Immature natural killer cell (primary cell): ENCODE results near the gene ARID1B. TPM values are rescaled to one million over a fixed set of nuclear protein-coding genes. Genes with fewer than 3 reads are reported as not detected.

Experiments used
- DNase-seq, 3 donors: peaks; one replicate each; pipeline ENCODE4 v3.0.0; 2022; ENCODE audit warnings: mixed read lengths in 1 of 3
- H3K27ac Mint-ChIP-seq, 6 donors: one replicate each; pipeline ENCODE4 v1.8.0; 2020; ENCODE audit warnings: mixed read lengths in 6 of 6, mild to moderate bottlenecking in 5 of 6, inconsistent platforms in 4 of 6, moderate library complexity in 3 of 6
- H3K27me3 Mint-ChIP-seq, 3 donors: one replicate each; pipeline ENCODE4 v1.8.0; 2020 to 2021; ENCODE audit warnings: low read depth in 3 of 3, mild to moderate bottlenecking in 3 of 3, mixed read lengths in 3 of 3, moderate library complexity in 3 of 3, inconsistent platforms in 1 of 3
- H3K36me3 Mint-ChIP-seq, 3 donors: one replicate each; pipeline ENCODE4 v1.8.0; 2020; ENCODE audit warnings: mixed read lengths in 3 of 3, inconsistent platforms in 2 of 3, mild to moderate bottlenecking in 2 of 3
- H3K4me1 Mint-ChIP-seq, 2 donors: one replicate each; pipeline ENCODE4 v1.8.0; 2020; ENCODE audit warnings: inconsistent platforms in 2 of 2, mild to moderate bottlenecking in 2 of 2, mixed read lengths in 2 of 2, moderate library complexity in 1 of 2
- H3K4me3 Mint-ChIP-seq, 5 donors: one replicate each; pipeline ENCODE4 v1.8.0; 2020; ENCODE audit warnings: mild to moderate bottlenecking in 5 of 5, mixed read lengths in 5 of 5, inconsistent platforms in 3 of 5, moderate library complexity in 3 of 5
- H3K9me3 Mint-ChIP-seq, 6 donors: one replicate each; pipeline ENCODE4 v1.8.0; 2020; ENCODE audit warnings: mild to moderate bottlenecking in 6 of 6, mixed read lengths in 6 of 6, inconsistent platforms in 4 of 6, moderate library complexity in 3 of 6
- polyA plus RNA-seq, 3 donors: library from polyadenylated mRNA; unstranded; fragments of 300-500 nt; fragmentation: Illumina TruSeq; gene quantifications; one replicate each; pipeline ENCODE4 v1.2.3, GENCODE V29; 2021

ARID1B gene
- polyA plus RNA-seq, 3 donors from 2014 or later: 7.6 to 18.1 (median 8.7) TPM

GRCh38 chr6:157235600-157236039 is 458.4 kb downstream of the ARID1B start:
- peak; percentile 38 to 48 (median 38) for DNase-seq
- peaks cover 35 to 41% (median 40%) of the 10 kb centered on the region in 3 donors for H3K27me3 Mint-ChIP-seq
- peak overlapping the region in 3 of 6 donors; percentile 55 to 87 (median 80) for H3K27ac Mint-ChIP-seq
- H3K4me1 Mint-ChIP-seq: peaks cover 29 to 44% of the 10 kb centered on the region in 2 donors
- H3K4me3 Mint-ChIP-seq: peak overlapping the region; percentile 84 to 93 (median 90)
- peaks cover 0 to 4% (median 4%) of the 10 kb centered on the region in 3 donors for H3K36me3 Mint-ChIP-seq
- H3K9me3 Mint-ChIP-seq: peaks cover 0 to 8% (median 4%) of the 10 kb centered on the region in 6 donors

DNA sequence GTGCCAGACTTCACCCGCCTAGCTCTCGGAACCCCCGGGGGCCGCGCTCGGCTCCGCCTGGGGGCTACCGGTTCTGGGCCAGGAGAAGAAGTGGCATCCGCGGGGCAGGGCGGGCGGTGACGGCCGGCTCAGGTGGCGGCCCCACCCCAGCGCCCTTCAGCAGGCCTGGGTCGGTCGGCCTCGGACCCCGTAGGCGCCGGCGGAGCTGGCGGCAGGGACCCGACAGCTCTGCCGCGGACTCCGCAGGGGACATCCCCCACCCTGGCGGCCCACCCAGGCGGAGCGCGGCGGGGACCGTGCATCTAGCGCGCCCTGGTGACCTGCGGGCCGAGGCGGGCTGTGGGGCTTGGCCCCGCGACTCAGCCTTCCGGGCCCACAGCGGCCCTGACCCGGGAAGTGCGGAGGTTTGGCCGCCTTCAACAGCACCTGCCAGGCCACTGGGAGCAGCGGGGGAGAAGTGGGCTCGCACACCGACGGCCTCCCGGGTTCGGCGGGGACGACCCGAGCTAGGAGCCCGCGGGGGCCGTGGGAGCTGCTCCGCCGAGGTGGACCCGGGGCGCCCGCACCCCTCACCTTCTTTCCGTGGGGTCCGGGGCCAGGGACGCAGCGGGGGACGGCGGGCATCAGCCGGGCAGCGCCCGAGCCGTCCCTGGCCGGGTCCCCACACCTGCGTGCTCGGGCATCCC is 459.0 kb downstream of the ARID1B start:
- DNase-seq: peak; percentile 22 to 29 (median 29)
- peak overlapping the region; percentile 84 to 93 (median 90) for H3K4me3 Mint-ChIP-seq
- peaks cover 0 to 8% (median 4%) of the 10 kb centered on the region in 6 donors for H3K9me3 Mint-ChIP-seq
- peaks cover 35 to 40% (median 37%) of the 10 kb centered on the region in 3 donors for H3K27me3 Mint-ChIP-seq
- peaks cover 0 to 4% (median 4%) of the 10 kb centered on the region in 3 donors for H3K36me3 Mint-ChIP-seq
- H3K27ac Mint-ChIP-seq: no peak overlapping the region
- H3K4me1 Mint-ChIP-seq: peaks cover 29 to 44% of the 10 kb centered on the region in 2 donors

DNA sequence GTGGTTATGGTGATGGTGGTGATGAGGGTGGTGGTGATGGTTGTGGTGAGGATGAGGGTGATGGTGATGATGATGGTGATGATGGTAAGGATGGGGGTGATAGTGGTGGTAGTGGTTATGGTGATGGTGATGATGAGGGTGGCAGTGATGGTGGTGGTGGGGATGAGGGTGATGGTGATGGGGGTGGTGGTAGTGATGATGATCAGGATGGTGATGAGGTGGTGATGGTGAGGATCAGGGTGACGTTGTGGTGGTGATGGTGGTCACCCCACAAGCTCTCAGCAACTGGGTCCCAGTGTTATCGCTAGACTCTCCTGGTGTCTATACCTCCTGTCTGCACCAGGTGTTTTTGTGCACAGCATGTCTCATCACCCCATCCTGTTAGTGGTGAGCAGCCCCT is 461.2 kb downstream of the ARID1B start:
- Mint-ChIP-seq H3K36me3 (peaks cover 0 to 4% (median 4%) of the 10 kb centered on the region in 3 donors), H3K4me3 (peak overlapping the region; percentile 0 to 64 (median 7)), H3K27ac (peak overlapping the region; percentile 70 to 98 (median 87)), H3K27me3 (peaks cover 35 to 40% (median 39%) of the 10 kb centered on the region in 3 donors), H3K4me1 (peaks cover 29 to 44% of the 10 kb centered on the region in 2 donors), H3K9me3 (peaks cover 0 to 8% (median 4%) of the 10 kb centered on the region in 6 donors)
- peak; percentile 38 to 54 (median 50) for DNase-seq

- Mint-ChIP-seq H3K27me3 (peaks cover 35 to 39% (median 37%) of the 10 kb centered on the region in 3 donors), H3K4me3 (peak overlapping the region in 2 of 5 donors; percentile 7 to 19), H3K27ac (peak overlapping the region in 5 of 6 donors; percentile 13 to 79 (median 51))
These were observed 462.0 kb downstream of the ARID1B start for GRCh38 chr6:157239148-157239547.

DNA sequence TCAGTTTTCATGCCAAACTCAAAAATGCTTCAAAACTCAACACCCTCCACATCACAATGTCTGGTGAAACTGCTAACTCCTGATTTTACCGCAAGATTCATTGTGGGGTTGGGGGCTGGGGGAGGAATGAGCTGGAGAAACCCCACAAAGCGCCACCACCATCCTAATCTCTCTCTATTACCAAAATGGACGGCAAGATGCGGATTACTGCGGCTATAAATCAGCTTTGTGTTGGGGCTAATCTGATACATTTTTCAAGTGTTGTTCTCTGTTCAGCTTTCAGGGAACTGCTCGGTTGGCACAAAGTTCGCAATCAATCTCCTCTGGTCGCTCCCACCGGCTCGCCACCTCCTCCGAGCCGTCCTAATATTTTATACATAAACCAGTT is 462.5 kb downstream of the ARID1B start:
- no peak for DNase-seq
- H3K27me3 Mint-ChIP-seq: peaks cover 32 to 36% (median 34%) of the 10 kb centered on the region in 3 donors
- H3K4me1 Mint-ChIP-seq: peaks cover 25 to 34% of the 10 kb centered on the region in 2 donors
- H3K36me3 Mint-ChIP-seq: peaks cover 0 to 4% (median 0%) of the 10 kb centered on the region in 3 donors
- H3K27ac Mint-ChIP-seq: peak overlapping the region in 4 of 6 donors; percentile 13 to 79 (median 25)
- H3K9me3 Mint-ChIP-seq: peaks cover 0 to 8% (median 4%) of the 10 kb centered on the region in 6 donors
- no peak overlapping the region for H3K4me3 Mint-ChIP-seq

More at GRCh38 chr6:157239148-157239547, 462.0 kb downstream of the ARID1B start:
- Mint-ChIP-seq H3K9me3 (peaks cover 0 to 8% (median 4%) of the 10 kb centered on the region in 6 donors), H3K36me3 (peaks cover 0 to 4% (median 0%) of the 10 kb centered on the region in 3 donors), H3K4me1 (peaks cover 26 to 37% of the 10 kb centered on the region in 2 donors)
- DNase-seq: no peak

GRCh38 chr6:157240059-157240959 is 463.1 kb downstream of the ARID1B start:
- DNase-seq: no peak
- H3K4me3 Mint-ChIP-seq: peak overlapping the region in 4 of 5 donors; percentile 18 to 62 (median 29)
- H3K27ac Mint-ChIP-seq: peak overlapping the region in 1 of 6 donors; percentile 79

DNA sequence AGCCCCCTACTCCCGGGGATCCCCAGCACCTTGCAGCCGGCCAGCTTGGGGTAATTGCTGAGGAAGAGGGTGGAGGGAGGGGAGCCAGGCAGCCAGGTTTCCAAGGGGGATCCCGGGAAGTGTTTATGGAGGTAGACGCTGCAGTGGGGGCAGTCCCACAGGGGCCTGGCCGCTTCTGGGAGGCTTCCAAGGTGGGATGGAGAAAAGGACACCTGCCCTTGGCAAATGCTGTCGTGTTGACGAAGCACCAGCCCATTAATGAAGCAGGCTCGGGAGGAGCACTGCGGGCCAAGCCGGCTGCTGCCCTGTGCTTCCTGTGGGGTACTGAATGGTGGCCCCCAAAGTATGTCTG is 463.8 kb downstream of the ARID1B start:
- H3K27ac Mint-ChIP-seq: no peak overlapping the region
- peaks cover 22 to 27% (median 25%) of the 10 kb centered on the region in 3 donors for H3K27me3 Mint-ChIP-seq
- peaks cover 0 to 4% (median 0%) of the 10 kb centered on the region in 3 donors for H3K36me3 Mint-ChIP-seq
- peaks cover 14 to 22% of the 10 kb centered on the region in 2 donors for H3K4me1 Mint-ChIP-seq
- no peak overlapping the region for H3K4me3 Mint-ChIP-seq
- no peak for DNase-seq
- peaks cover 0 to 8% (median 4%) of the 10 kb centered on the region in 6 donors for H3K9me3 Mint-ChIP-seq

More at GRCh38 chr6:157240059-157240959, 463.1 kb downstream of the ARID1B start:
- Mint-ChIP-seq H3K36me3 (peaks cover 0 to 4% (median 0%) of the 10 kb centered on the region in 3 donors), H3K27me3 (peaks cover 27 to 32% (median 30%) of the 10 kb centered on the region in 3 donors), H3K4me1 (peaks cover 19 to 27% of the 10 kb centered on the region in 2 donors), H3K9me3 (peaks cover 0 to 8% (median 4%) of the 10 kb centered on the region in 6 donors)

DNA sequence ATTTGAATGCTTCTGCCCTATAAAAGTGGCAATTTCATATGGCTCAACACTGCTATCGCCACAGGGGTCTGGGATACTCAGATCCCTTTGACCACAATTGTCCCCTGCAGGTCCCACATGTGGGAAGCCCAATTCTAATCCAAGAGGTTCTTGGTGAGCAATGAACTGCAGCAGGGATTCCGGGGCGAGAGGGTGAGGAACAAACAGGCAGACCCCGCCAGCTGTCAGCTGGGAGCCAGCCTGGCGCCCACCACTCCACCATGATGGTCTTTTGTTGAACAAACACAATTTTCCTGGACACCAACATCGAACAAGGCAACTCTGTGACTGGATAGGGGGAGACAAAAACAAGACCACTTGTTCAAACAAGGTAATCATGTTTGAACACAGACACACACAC is 465.6 kb downstream of the ARID1B start:
- peak overlapping the region in 2 of 5 donors; percentile 4 to 31 for H3K4me3 Mint-ChIP-seq
- peaks cover 0 to 8% (median 4%) of the 10 kb centered on the region in 6 donors for H3K9me3 Mint-ChIP-seq
- H3K27me3 Mint-ChIP-seq: peaks cover 16 to 21% (median 19%) of the 10 kb centered on the region in 3 donors
- H3K27ac Mint-ChIP-seq: no peak overlapping the region
- peaks cover 0 to 4% (median 0%) of the 10 kb centered on the region in 3 donors for H3K36me3 Mint-ChIP-seq
- DNase-seq: no peak
- H3K4me1 Mint-ChIP-seq: peaks cover 6 to 11% of the 10 kb centered on the region in 2 donors

DNA sequence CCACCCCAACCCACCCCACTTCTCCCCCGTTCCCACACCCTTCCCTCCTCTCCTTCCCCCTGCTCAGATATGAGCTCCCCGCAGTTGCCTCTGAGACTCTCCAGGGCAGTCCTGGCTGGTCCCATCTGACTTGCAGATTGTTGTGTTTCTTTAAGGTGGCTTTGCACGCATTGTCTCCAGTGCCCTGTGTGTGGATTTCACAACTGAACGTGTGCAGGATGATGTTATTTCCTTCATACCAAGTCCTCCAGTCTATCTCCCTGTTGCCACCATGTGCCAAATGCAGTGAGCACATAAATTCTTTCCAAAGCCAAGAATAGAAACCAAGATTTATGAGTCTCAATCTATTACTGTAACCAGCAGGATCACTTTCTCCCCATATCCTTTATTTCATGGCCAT is 467.0 kb downstream of the ARID1B start:
- Mint-ChIP-seq H3K36me3 (no peaks in the 10 kb centered on the region), H3K27ac (no peak overlapping the region), H3K4me1 (peaks cover 0 to 2% of the 10 kb centered on the region in 2 donors), H3K27me3 (peaks cover 5 to 14% (median 13%) of the 10 kb centered on the region in 3 donors), H3K4me3 (no peak overlapping the region), H3K9me3 (peaks cover 0 to 10% (median 1%) of the 10 kb centered on the region in 6 donors)
- DNase-seq: no peak

DNA sequence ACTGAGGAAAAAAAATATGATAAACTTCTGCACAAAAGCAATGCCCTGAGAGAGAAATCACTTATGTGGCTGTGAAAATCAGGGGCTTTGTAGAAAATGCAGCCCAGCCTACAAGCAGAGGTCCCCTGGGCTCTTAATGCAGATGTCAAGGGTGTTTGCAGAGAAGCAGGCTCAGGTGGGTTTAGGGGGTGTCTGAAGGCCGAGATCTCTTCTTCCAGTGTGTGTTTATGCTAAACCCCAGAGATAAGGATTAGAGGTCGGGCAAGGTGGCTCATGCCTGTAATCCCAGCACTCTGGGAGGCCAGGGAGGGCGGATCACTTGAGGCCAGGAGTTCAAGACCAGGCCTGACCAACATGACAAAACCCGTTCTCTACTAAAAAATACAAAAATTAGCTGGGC is 467.6 kb downstream of the ARID1B start:
- H3K4me1 Mint-ChIP-seq: peaks cover 0 to 2% of the 10 kb centered on the region in 2 donors
- peaks cover 3 to 11% (median 8%) of the 10 kb centered on the region in 3 donors for H3K27me3 Mint-ChIP-seq
- H3K9me3 Mint-ChIP-seq: peaks cover 0 to 10% (median 1%) of the 10 kb centered on the region in 6 donors

GRCh38 chr6:157245436-157245835 is 468.3 kb downstream of the ARID1B start:
- Mint-ChIP-seq H3K9me3 (peaks cover 0 to 10% (median 1%) of the 10 kb centered on the region in 6 donors), H3K27ac (no peak overlapping the region), H3K4me3 (no peak overlapping the region), H3K36me3 (no peaks in the 10 kb centered on the region), H3K4me1 (peaks cover 0 to 2% of the 10 kb centered on the region in 2 donors), H3K27me3 (peaks cover 3 to 11% (median 5%) of the 10 kb centered on the region in 3 donors)
- no peak for DNase-seq

More for the DNA sequence above, 467.6 kb downstream of the ARID1B start:
- H3K4me3 Mint-ChIP-seq: no peak overlapping the region
- no peak overlapping the region for H3K27ac Mint-ChIP-seq
- no peak for DNase-seq
- H3K36me3 Mint-ChIP-seq: no peaks in the 10 kb centered on the region

DNA sequence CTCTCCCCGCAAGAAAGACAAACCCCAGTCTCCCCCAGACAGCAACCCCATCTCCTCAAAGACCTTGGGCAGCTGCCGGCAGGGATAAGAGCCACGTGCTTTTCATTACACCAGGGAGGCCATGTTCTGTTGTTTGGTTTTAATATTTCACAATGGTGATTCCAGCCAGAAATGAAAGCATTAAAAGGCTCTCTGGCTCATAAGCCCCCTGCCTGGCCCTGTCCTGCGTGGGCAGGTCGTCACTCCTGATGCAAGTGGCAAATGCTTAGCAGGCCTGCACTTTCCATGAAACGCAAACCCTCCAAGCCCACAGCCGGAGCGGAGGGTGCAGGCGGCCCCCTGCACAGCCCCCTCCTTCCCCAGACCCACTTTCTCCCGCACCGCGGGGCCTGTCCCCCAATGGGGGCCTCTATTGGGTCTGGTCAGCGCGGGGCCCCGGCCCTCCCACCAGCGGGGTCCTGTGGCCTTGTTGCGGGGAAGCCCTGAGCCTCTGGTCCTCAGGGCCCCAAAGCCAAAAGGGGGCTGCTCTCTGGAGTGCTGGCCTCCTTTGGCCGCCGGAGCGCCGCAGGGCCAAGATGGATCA is 469.0 kb downstream of the ARID1B start:
- H3K4me1 Mint-ChIP-seq: no peaks in the 10 kb centered on the region
- H3K4me3 Mint-ChIP-seq: no peak overlapping the region
- no peaks in the 10 kb centered on the region for H3K36me3 Mint-ChIP-seq
- H3K9me3 Mint-ChIP-seq: peaks cover 0 to 10% (median 1%) of the 10 kb centered on the region in 6 donors
- H3K27me3 Mint-ChIP-seq: peaks cover 3 to 11% (median 5%) of the 10 kb centered on the region in 3 donors
- no peak for DNase-seq
- H3K27ac Mint-ChIP-seq: no peak overlapping the region
